A549 (cell line): ENCODE measurements around the gene KCNH4. TPM values are rescaled to one million over a fixed set of nuclear protein-coding genes. Genes with fewer than 3 reads are reported as not detected.

Source experiments
- ATAC-seq, 2 experiments: fragments of 200-7000 bp in 1 of 2; fragments of >200 bp in 1 of 2; cut with Nextera tagmentation in 1 of 2; cut with Tn5 transposase in 1 of 2; 3 replicates each; pipeline versions ENCODE4 v1.8.0 to v1.9.1; 2018 to 2020; ENCODE audit warnings: mild to moderate bottlenecking in 1 of 2, moderate library complexity in 1 of 2
- CTCF ChIA-PET: fragments of 300-600 bp; sonication (Branson Sonifier 250); formaldehyde crosslinking; extraction: SDS; loops from one replicate; lab custom pipeline; 2021; ENCODE audit warnings: antibody characterized with exemption, inconsistent platforms; lab: Yijun Ruan, JAX
- POLR2A ChIA-PET: fragments of 350-600 bp; formaldehyde crosslinking; extraction: SDS; loops from one replicate; lab custom pipeline; 2021; ENCODE audit warnings: antibody characterized with exemption, inconsistent platforms; lab: Yijun Ruan, JAX
- DNase-seq, 2 experiments: peaks; one replicate each; pipeline versions ENCODE4 v3.0.0 to v3.0.0-alpha.2; 2011 to 2016; ENCODE audit warnings: low read depth in 1 of 2, low spot score in 1 of 2
- FAIRE-seq: peaks from 2 replicates; lab custom pipeline; 2011; peaks lifted over from hg19 to GRCh38; lab: Jason Lieb, UNC
- H3K27ac ChIP-seq, 2 experiments: fragments of >200 bp; sonication (Bioruptor Twin); formaldehyde crosslinking; 3 replicates each; pipeline ENCODE4 v1.5.1; 2016 to 2017
- H3K4me1 ChIP-seq: fragments of >200 bp; sonication (Bioruptor Twin); formaldehyde crosslinking; 3 replicates; pipeline ENCODE4 v1.6.1; 2016
- H3K4me2 ChIP-seq: fragments of >200 bp; sonication (Bioruptor Twin); formaldehyde crosslinking; 3 replicates; pipeline ENCODE4 v1.6.1; 2016
- H3K4me3 ChIP-seq: fragments of >200 bp; sonication (Bioruptor Twin); formaldehyde crosslinking; 3 replicates; pipeline ENCODE4 v1.5.1; 2016
- H3K9me3 ChIP-seq: fragments of >200 bp; sonication (Bioruptor Twin); formaldehyde crosslinking; 3 replicates; pipeline ENCODE4 v1.6.1; 2016
- BCL3 ChIP-seq: fragments of >200 bp; sonication (Bioruptor Twin); formaldehyde crosslinking; IDR thresholded peaks from 3 replicates; pipeline ENCODE4 v1.6.1; 2016
- CHD2 ChIP-seq: fragments of 150-350 bp; IDR thresholded peaks from 2 replicates; pipeline ENCODE4 v1.6.1; 2014; ENCODE audit warnings: low read length; ENCODE audit not compliant: partially characterized antibody
- CTCF ChIP-seq: fragments of >200 bp; sonication (Bioruptor Twin); formaldehyde crosslinking; IDR thresholded peaks from 3 replicates; pipeline ENCODE4 v1.5.1; 2016
- E2F6 ChIP-seq: IDR thresholded peaks from 2 replicates; pipeline ENCODE4 v1.6.1; 2012; ENCODE audit warnings: low read depth, borderline replicate concordance
- EHMT2 ChIP-seq: fragments of 200-600 bp; sonication (generic); IDR thresholded peaks from 2 replicates; pipeline ENCODE4 v1.6.1; 2016; ENCODE audit warnings: antibody characterized with exemption, low read depth, mild to moderate bottlenecking, moderate library complexity
- FOXS1 ChIP-seq: fragments of 250-450 bp; sonication (Bioruptor Pico); IDR thresholded peaks from 2 replicates; pipeline ENCODE4 v1.5.0; 2020; ENCODE audit warnings: mild to moderate bottlenecking, moderate library complexity
- HES2 ChIP-seq: fragments of >200 bp; sonication (Bioruptor Twin); formaldehyde crosslinking; IDR thresholded peaks from 2 replicates; pipeline ENCODE4 v1.6.1; 2016
- HOXA7 ChIP-seq: fragments of 250-450 bp; sonication (Bioruptor Pico); IDR thresholded peaks from 2 replicates; pipeline ENCODE4 v1.5.0; 2020; ENCODE audit warnings: mild to moderate bottlenecking, moderate library complexity
- JUN ChIP-seq, 2 experiments: fragments of >200 bp; sonication (Bioruptor Twin); formaldehyde crosslinking; IDR thresholded peaks; 2 replicates in 1 of 2; 3 replicates in 1 of 2; pipeline ENCODE4 v1.6.1; 2016 to 2017
- KDM1A ChIP-seq: fragments of 200-600 bp; sonication (generic); IDR thresholded peaks from 2 replicates; pipeline ENCODE4 v1.6.1; 2016; ENCODE audit warnings: low read depth, mild to moderate bottlenecking
- MAZ ChIP-seq: fragments of 150-350 bp; IDR thresholded peaks from 2 replicates; pipeline ENCODE4 v1.6.1; 2014; ENCODE audit warnings: antibody characterized with exemption, low read depth, low read length, borderline replicate concordance
- NPAS2 ChIP-seq: fragments of 250-450 bp; sonication (Bioruptor Pico); IDR thresholded peaks from 2 replicates; pipeline ENCODE4 v1.8.0; 2022; ENCODE audit warnings: mild to moderate bottlenecking, moderate library complexity, borderline replicate concordance
- REST ChIP-seq: fragments of 200-600 bp; sonication (generic); IDR thresholded peaks from 2 replicates; pipeline ENCODE4 v1.6.1; 2016; ENCODE audit warnings: antibody characterized with exemption, mild to moderate bottlenecking, moderate library complexity
- RNF2 ChIP-seq: fragments of 200-600 bp; sonication (generic); IDR thresholded peaks from 2 replicates; pipeline ENCODE4 v1.6.1; 2016; ENCODE audit warnings: low read depth, mild to moderate bottlenecking, antibody characterized with exemption, moderate library complexity, borderline replicate concordance
- SMC3 ChIP-seq: fragments of >200 bp; sonication (Bioruptor Twin); formaldehyde crosslinking; IDR thresholded peaks from 3 replicates; pipeline ENCODE4 v1.6.1; 2018; ENCODE audit warnings: inconsistent platforms
- TP53 ChIP-seq: fragments of 250-450 bp; sonication (Bioruptor Pico); IDR thresholded peaks from 2 replicates; pipeline ENCODE4 v1.5.0; 2021; ENCODE audit warnings: mild to moderate bottlenecking, moderate library complexity
- ZFP36 ChIP-seq: fragments of 450-650 bp; IDR thresholded peaks from 2 replicates; pipeline ENCODE4 v1.6.1; 2014; ENCODE audit warnings: borderline replicate concordance; ENCODE audit not compliant: partially characterized antibody
- ZNF302 ChIP-seq: fragments of 250-450 bp; sonication (Bioruptor Pico); IDR thresholded peaks from 2 replicates; pipeline ENCODE4 v1.9.0; 2021; ENCODE audit warnings: inconsistent platforms, mild to moderate bottlenecking, moderate library complexity
- WGBS: methylation state at CpG from one replicate; pipeline ENCODE4 v1.1.6; 2017; ENCODE audit errors: missing lambda C conversion rate; 5-methylcytosine and 5-hydroxymethylcytosine counted together
- polyA plus RNA-seq, 4 experiments: library from polyadenylated mRNA; depleted of rRNA in 3 of 4; stranded (reverse); fragments of >200 nt; fragmentation: RNase III in 1 of 4; extraction: RNeasy Plus Mini Kit Qiagen cat#74134 plus additional on column Dnase treatment in 1 of 4; gene quantifications; 2 replicates in 3 of 4; 3 replicates in 1 of 4; pipeline ENCODE4 v1.2.3, GENCODE V29; 2011 to 2017

Gene KCNH4
- polyA plus RNA-seq, 2 of the 4 experiments (the other 2 are of a cell fraction), result 0.25 to 0.37 TPM

- peak overlapping the region; percentile 54 for H3K4me3 ChIP-seq
- H3K4me1 ChIP-seq, result peaks cover 38% of the 10 kb centered on the region
- FAIRE-seq, result no peak
- TF ChIP-seq KDM1A (no peak), REST (peak; percentile 61; the same call in 1 of the 2 replicates)
- no peaks in the 10 kb centered on the region for H3K9me3 ChIP-seq
- ChIA-PET CTCF (interaction anchor here (0.5 to 6.1 kb wide), 23 partner anchors 9 to 219 kb away, joined by 3 to 76 read pairs (median 4); partner anchors contain the start of genes GHDC, HSPB9, KAT2A and STAT3), POLR2A (interaction anchor here (0.6 kb wide), 1 partner anchor 1555 kb away, joined by 3 read pairs; no protein-coding TSS in a partner anchor)
- peak overlapping the region; percentile 97 for H3K4me2 ChIP-seq
- whole genome bisulfite sequencing, result 39% methylated on average over 29 of the region's 33 CpGs
- DNase-seq, result no peak
- peak overlapping the region; percentile 53 to 78; a peak in 5 of 6 replicates for H3K27ac ChIP-seq
- no peak for ATAC-seq
Observed at GRCh38 chr17:42180411-42180921, 476 bp downstream of the KCNH4 start.

GRCh38 chr17:42179911-42180410, 981 bp downstream of the KCNH4 start:
- Histone ChIP-seq H3K27ac (no peak overlapping the region), H3K4me3 (no peak overlapping the region), H3K4me1 (peaks cover 34% of the 10 kb centered on the region), H3K4me2 (no peak overlapping the region), H3K9me3 (no peaks in the 10 kb centered on the region)
- CTCF ChIA-PET, result interaction anchor here (0.7 to 6.1 kb wide), 13 partner anchors 9 to 219 kb away, joined by 3 to 76 read pairs (median 5); partner anchors contain the start of genes GHDC, HSPB9, KAT2A and STAT3
- DNase-seq, result peak in 1 of 2 experiments; percentile 42
- ATAC-seq, result no peak
- FAIRE-seq, result no peak
- WGBS, result 71% methylated on average over 18 of the region's 20 CpGs
- TF ChIP-seq RNF2 (no peak), EHMT2 (peak; percentile 88), REST (peak; percentile 92), FOXS1 (0 out of 2 replicates have a peak, but pooled peaks have one; percentile 25), CTCF (no peak), E2F6 (no peak), CHD2 (no peak)
- POLR2A ChIA-PET, result no interaction called here

- peaks cover 27% of the 10 kb centered on the region for H3K4me1 ChIP-seq
- ChIA-PET POLR2A (no interaction called here), CTCF (interaction anchor here (0.9 to 4.0 kb wide), 9 partner anchors 8 to 216 kb away, joined by 3 to 48 read pairs (median 5); partner anchors contain the start of genes HSPB9 and KAT2A)
- no peaks in the 10 kb centered on the region for H3K9me3 ChIP-seq
- no peak overlapping the region for H3K27ac ChIP-seq
- ATAC-seq (no peak), DNase-seq (no peak), FAIRE-seq (no peak)
- 6% methylated on average over 1 of the region's 1 CpG for WGBS
- H3K4me2 ChIP-seq, result no peak overlapping the region
- no peak overlapping the region for H3K4me3 ChIP-seq
- TF ChIP-seq HOXA7 (CRISPR knock-in tag), result no peak
- TF ChIP-seq JUN (IDR thresholded peaks at IDR 0.05), result no peak
- TF ChIP-seq RNF2, result no peak
- no peak for TF ChIP-seq CHD2
- no peak for TF ChIP-seq BCL3
- TF ChIP-seq SMC3, result no peak
- TF ChIP-seq NPAS2 (CRISPR knock-in tag), result no peak
- no peak for TF ChIP-seq ZFP36
- no peak for TF ChIP-seq TP53 (CRISPR knock-in tag)
- TF ChIP-seq ZNF302, result no peak
- TF ChIP-seq HES2, result no peak
- no peak for TF ChIP-seq MAZ
Observed at GRCh38 chr17:42179335-42179734, 1.6 kb downstream of the KCNH4 start.
